Activated gamma-delta T cell treated with anti-CD3 and anti-CD28 coated beads, Interleukin-2, amount 50 U/mL, for 16 hours (primary cell): ENCODE results near the gene MTO1.
"Not testable (repeated sequence)": the region's sequence is repeated elsewhere in the genome, so short reads cannot be mapped to it uniquely, and the experiment has no call there.

Experiments
- DNase-seq: peaks from one replicate; pipeline ENCODE4 v3.0.0-alpha.2; 2020; ENCODE audit warnings: low read depth

Gene MTO1

GRCh38 chr6:73461537-73462350, at the start of gene MTO1:
TSS of gene MTO1 (plus strand) at chr6:73461737. CDS start at chr6:73461855, 118 bp downstream.
- peak; percentile 70 for DNase-seq

- DNase-seq, result no peak
Observed at GRCh38 chr6:73413102-73413501, 48.4 kb upstream of the MTO1 start.

GRCh38 chr6:73418081-73418741, 43.3 kb upstream of the MTO1 start:
- no peak for DNase-seq

- DNase-seq, result no peak
Observed at GRCh38 chr6:73421534-73421933, 40.0 kb upstream of the MTO1 start.

- no peak for DNase-seq
Observed at GRCh38 chr6:73435236-73435635, 26.3 kb upstream of the MTO1 start.

GRCh38 chr6:73443555-73443954, 18.0 kb upstream of the MTO1 start:
- DNase-seq, result no peak

GRCh38 chr6:73451223-73452106, 10.1 kb upstream of the MTO1 start:
- peak; percentile 12 for DNase-seq

- DNase-seq, result peak; percentile 54
Observed at GRCh38 chr6:73452107-73452461, 9.5 kb upstream of the MTO1 start, which contains the start of gene CGAS. TSS of gene CGAS (minus strand) at chr6:73452297. CDS start at chr6:73452181, 116 bp downstream.

GRCh38 chr6:73455865-73456629, 5.5 kb upstream of the MTO1 start:
- DNase-seq, result no peak

- DNase-seq, result not testable (repeated sequence)
Observed at GRCh38 chr6:73459474-73459873, 2.1 kb upstream of the MTO1 start.

GRCh38 chr6:73460056-73460455, 1.5 kb upstream of the MTO1 start:
- no peak for DNase-seq

GRCh38 chr6:73471686-73472290, 10.3 kb downstream of the MTO1 start:
- no peak for DNase-seq

- DNase-seq, result no peak
Observed at GRCh38 chr6:73476723-73477122, 15.2 kb downstream of the MTO1 start.

- DNase-seq, result no peak
Observed at GRCh38 chr6:73477407-73477806, 15.9 kb downstream of the MTO1 start.

GRCh38 chr6:73481969-73482368, 20.4 kb downstream of the MTO1 start:
- no peak for DNase-seq

GRCh38 chr6:73484438-73484837, 22.9 kb downstream of the MTO1 start:
- DNase-seq, result no peak

GRCh38 chr6:73487473-73487872, 25.9 kb downstream of the MTO1 start:
- no peak for DNase-seq

- no peak for DNase-seq
Observed at GRCh38 chr6:73491377-73491776, 29.8 kb downstream of the MTO1 start.

GRCh38 chr6:73497915-73498314, 36.4 kb downstream of the MTO1 start:
- no peak for DNase-seq

GRCh38 chr6:73503027-73503772, 41.7 kb downstream of the MTO1 start:
- DNase-seq, result no peak

- no peak for DNase-seq
Observed at GRCh38 chr6:73504160-73504559, 42.6 kb downstream of the MTO1 start.
